GM12891 (cell line): ENCODE measurements around the gene PIRT.

Experiments
- DNase-seq: peaks from one replicate; pipeline ENCODE4 v3.0.0; 2011; ENCODE audit warnings: low spot score; ENCODE audit not compliant: insufficient read length
- FAIRE-seq: peaks from 2 replicates; lab custom pipeline; 2011; peaks lifted over from hg19 to GRCh38; lab: Jason Lieb, UNC
- PAX5 ChIP-seq: IDR thresholded peaks from 2 replicates; pipeline ENCODE4 v1.6.1; 2011; ENCODE audit warnings: low read length, moderate library complexity, mild to moderate bottlenecking; ENCODE audit not compliant: insufficient read depth, severe bottlenecking
- POLR2A ChIP-seq: IDR thresholded peaks from 2 replicates; pipeline ENCODE4 v1.6.1; 2011; ENCODE audit warnings: low read depth, low read length, control low read depth
- POLR2AphosphoS5 ChIP-seq: IDR thresholded peaks from 2 replicates; pipeline ENCODE4 v1.6.1; 2011; ENCODE audit warnings: low read depth, low read length, control low read depth
- POU2F2 ChIP-seq: IDR thresholded peaks from 2 replicates; pipeline ENCODE4 v1.6.1; 2011; ENCODE audit warnings: low read depth, mild to moderate bottlenecking, control low read depth, low read length, moderate library complexity
- SPI1 ChIP-seq: IDR thresholded peaks from 2 replicates; pipeline ENCODE4 v1.6.1; 2011; ENCODE audit warnings: low read depth, low read length, control low read depth
- TAF1 ChIP-seq: IDR thresholded peaks from 2 replicates; pipeline ENCODE4 v1.6.1; 2011; ENCODE audit warnings: low read depth, low read length, control low read depth

Gene PIRT

DNA sequence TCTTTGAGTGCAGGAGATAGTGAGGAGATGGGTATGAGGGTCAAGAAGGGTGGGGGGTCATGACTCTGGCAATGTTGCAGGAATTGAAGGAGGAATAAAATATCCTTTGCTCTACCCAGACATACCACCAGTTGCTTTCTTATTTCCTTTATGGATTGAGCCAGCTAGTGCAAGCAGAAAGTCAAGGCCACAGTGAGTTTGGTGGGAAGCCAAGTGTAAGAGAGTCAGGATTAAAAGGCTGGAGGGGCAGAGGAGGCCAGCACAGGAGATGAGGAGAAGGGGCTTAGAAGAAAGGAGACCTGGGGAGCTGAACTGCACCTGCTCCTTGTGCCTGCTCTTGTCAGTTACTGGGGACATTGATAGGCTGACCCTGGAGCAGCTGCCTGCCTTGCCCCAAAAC, 16.1 kb downstream of the PIRT start:
- FAIRE-seq (no peak), DNase-seq (no peak)
- TF ChIP-seq POLR2A (no peak), SPI1 (no peak), TAF1 (no peak)

GRCh38 chr17:10821054-10821453, 16.8 kb downstream of the PIRT start:
- TF ChIP-seq POLR2AphosphoS5: no peak
- TF ChIP-seq POU2F2: no peak
- no peak for TF ChIP-seq POLR2A
- TF ChIP-seq SPI1: no peak
- FAIRE-seq: no peak
- DNase-seq: no peak

- FAIRE-seq: no peak
- no peak for TF ChIP-seq SPI1
- TF ChIP-seq POLR2AphosphoS5: no peak
- no peak for TF ChIP-seq POLR2A
- TF ChIP-seq POU2F2: no peak
- no peak for TF ChIP-seq TAF1
- no peak for TF ChIP-seq PAX5
- no peak for DNase-seq
Measured at GRCh38 chr17:10815319-10815718, 22.6 kb downstream of the PIRT start.

DNA sequence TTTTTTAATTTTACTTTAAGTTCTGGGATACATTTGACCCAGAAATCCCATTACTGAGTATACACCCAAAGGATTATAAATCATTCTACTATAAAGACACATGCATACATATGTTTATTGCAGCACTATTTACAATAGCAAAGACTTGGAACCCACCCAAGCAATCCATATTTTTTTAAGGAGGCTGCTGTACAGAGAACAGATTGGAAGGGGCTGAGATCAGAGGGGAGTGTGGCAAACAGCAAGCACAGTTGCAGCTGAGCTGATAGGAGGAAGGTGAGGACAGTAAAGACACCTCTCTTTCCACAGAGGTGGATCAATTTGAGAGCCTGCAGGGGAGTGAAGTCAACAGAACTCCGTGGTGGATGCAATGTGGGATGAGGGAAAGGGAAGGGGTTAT, 23.8 kb downstream of the PIRT start:
- TF ChIP-seq SPI1 (no peak), POLR2AphosphoS5 (no peak), TAF1 (no peak), POLR2A (no peak), PAX5 (no peak), POU2F2 (no peak)
- no peak for FAIRE-seq
- no peak for DNase-seq

GRCh38 chr17:10812674-10813073, 25.2 kb downstream of the PIRT start:
- FAIRE-seq: no peak

GRCh38 chr17:10809605-10810004, 28.3 kb downstream of the PIRT start:
- TF ChIP-seq PAX5: no peak
- FAIRE-seq (no peak), DNase-seq (no peak)

More at GRCh38 chr17:10812674-10813073, 25.2 kb downstream of the PIRT start:
- DNase-seq: no peak
- no peak for TF ChIP-seq PAX5
- TF ChIP-seq POLR2AphosphoS5: no peak
- TF ChIP-seq POLR2A: no peak

- no peak for DNase-seq
- TF ChIP-seq SPI1 (no peak), TAF1 (no peak), POLR2A (no peak), PAX5 (no peak), POLR2AphosphoS5 (no peak), POU2F2 (no peak)
- no peak for FAIRE-seq
Measured at GRCh38 chr17:10807704-10808128, 30.2 kb downstream of the PIRT start.

DNA sequence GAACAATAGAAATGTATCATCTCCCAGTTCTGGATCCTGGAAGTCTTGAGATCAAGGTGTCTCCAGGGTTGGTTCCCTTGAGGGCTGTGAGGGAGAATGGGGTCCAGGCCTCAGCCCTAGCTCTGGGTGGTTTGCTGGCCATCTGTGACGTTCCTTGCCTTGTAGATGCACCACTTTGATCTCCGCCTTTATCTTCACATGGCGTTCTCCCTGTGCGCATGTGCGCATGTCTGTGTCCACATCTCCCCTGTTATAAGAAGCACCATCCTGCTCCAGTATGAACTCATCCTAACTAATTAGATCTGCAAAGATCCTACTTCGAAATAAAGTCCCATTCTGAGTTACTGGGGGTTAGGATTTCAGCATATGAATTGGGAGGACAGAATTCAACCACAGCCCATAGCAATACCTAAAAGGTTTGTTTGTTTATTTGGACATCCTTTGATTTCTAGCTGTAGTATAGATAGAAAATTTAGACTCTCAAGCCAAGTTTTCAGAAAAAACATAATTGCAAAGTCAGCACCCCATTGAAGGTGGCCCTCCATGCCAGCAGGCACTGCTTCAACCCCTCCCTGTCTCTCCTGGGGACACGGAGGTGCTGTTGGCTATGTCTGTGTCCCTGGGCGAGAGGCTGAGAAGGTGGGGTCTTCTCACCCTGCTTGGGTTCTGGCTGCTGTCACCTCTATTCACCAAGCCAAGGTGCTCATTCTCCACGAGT, 31.2 kb downstream of the PIRT start:
- no peak for DNase-seq
- TF ChIP-seq POU2F2 (no peak), POLR2AphosphoS5 (no peak), SPI1 (no peak)
- no peak for FAIRE-seq

DNA sequence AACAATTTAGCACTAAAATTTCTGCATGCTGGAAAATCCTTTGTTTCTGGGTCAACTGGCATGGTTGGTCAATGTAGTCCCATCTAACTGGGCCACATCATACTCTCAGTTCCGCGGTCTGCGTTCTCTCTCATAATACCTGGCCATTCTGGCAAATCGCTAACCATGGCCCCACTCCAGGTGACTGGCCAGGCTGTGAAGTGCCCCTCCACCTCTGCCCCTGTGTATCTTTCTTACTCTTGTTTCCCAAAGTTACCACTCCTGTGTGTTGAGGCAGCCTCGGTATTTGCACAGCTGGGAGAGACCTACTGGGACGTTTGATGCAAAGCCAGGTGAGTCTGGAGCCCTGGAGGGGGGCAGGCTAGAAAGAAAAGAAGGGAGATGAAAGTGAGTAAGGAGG, 32.0 kb downstream of the PIRT start:
- DNase-seq: no peak
- FAIRE-seq: no peak
- no peak for TF ChIP-seq PAX5
- no peak for TF ChIP-seq POU2F2
- TF ChIP-seq POLR2A: no peak
- TF ChIP-seq TAF1: no peak
- no peak for TF ChIP-seq POLR2AphosphoS5
- TF ChIP-seq SPI1: no peak

DNA sequence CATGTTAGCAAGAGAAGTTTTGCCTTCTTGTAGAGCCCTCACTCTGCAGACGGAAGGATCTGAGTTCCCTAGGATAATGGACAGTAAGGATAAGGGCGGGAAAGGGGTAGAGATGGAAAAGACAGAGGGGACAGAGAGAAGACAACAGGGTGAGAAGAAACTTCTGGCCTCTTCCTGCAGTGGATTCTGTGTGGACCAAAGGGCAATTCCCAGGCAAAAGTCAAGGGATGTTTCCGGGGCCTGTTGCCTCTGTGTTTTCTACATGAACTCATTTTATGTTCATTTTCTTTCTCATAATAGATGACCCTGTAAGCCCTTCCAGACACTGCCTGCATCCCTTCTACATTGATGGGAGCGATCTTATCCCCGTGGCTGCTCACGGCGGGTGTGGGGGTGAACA, 33.3 kb downstream of the PIRT start:
- no peak for FAIRE-seq
- DNase-seq: no peak
- no peak for TF ChIP-seq POLR2AphosphoS5
- no peak for TF ChIP-seq SPI1
- no peak for TF ChIP-seq POU2F2
- TF ChIP-seq POLR2A: no peak
- no peak for TF ChIP-seq TAF1
- TF ChIP-seq PAX5: no peak
